Ovary (tissue), 9 donors: ENCODE measurements around the gene TSPAN10. TPM values are rescaled to one million over a fixed set of nuclear protein-coding genes. Genes with fewer than 3 reads are reported as not detected.

Source experiments
- DNase-seq, 5 donors: peaks; one replicate each; pipeline ENCODE4 v3.0.0-alpha.2; 2019 to 2020
- H3K27ac ChIP-seq, 2 donors: fragments of 200-600 bp; one replicate each; pipeline versions ENCODE4 v1.5.1 to v1.8.0; 2019 to 2022
- H3K27me3 ChIP-seq: fragments of 200-600 bp; one replicate; pipeline ENCODE4 v1.8.0; 2022
- H3K36me3 ChIP-seq: fragments of 200-600 bp; sonication (generic); one replicate; pipeline ENCODE4 v1.5.1; 2019
- H3K4me1 ChIP-seq: one replicate; pipeline ENCODE4 v1.8.1; 2013; ENCODE audit warnings: mild to moderate bottlenecking, moderate library complexity; ENCODE audit not compliant: insufficient read depth
- H3K4me3 ChIP-seq: fragments of 200-600 bp; sonication (generic); one replicate; pipeline ENCODE4 v1.5.1; 2017
- H3K9me3 ChIP-seq, 2 donors: fragments of 200-600 bp in 1 of 2; sonication (generic) in 1 of 2; one replicate each; pipeline versions ENCODE4 v1.5.1 to v1.8.1; 2013 to 2019; ENCODE audit warnings: mild to moderate bottlenecking in 1 of 2, moderate library complexity in 1 of 2
- CTCF ChIP-seq, 3 donors: fragments of 450-650 bp in 2 of 3; fragments of 200-600 bp in 1 of 3; IDR thresholded peaks; one replicate each; pipeline versions ENCODE4 v1.5.1 to v1.8.0; 2016 to 2022; ENCODE audit warnings: antibody characterized with exemption in 3 of 3, mild to moderate bottlenecking in 1 of 3
- EP300 ChIP-seq: sonication (generic); formaldehyde crosslinking; IDR thresholded peaks from one replicate; pipeline ENCODE4 v1.6.1; 2017; ENCODE audit warnings: antibody characterized with exemption
- POLR2A ChIP-seq: fragments of 450-650 bp; IDR thresholded peaks from one replicate; pipeline ENCODE4 v1.6.1; 2017; ENCODE audit warnings: antibody characterized with exemption, mild to moderate bottlenecking, moderate library complexity
- WGBS, 3 donors: extraction: QIAGEN DNeasy Blood & Tissue Kit in 1 of 3; methylation state at CpG; one replicate each; pipeline versions ENCODE4 v1.1.5 to v1.1.7; 2013 to 2017; 5-methylcytosine and 5-hydroxymethylcytosine counted together
- intact Hi-C, 4 donors: fragments of 100-400 bp; cut with DNase I; formaldehyde crosslinking; loops; one replicate each; pipeline versions ENCODE4 v1.11.0 to v1.15.1; 2022 to 2023
- polyA plus RNA-seq, 2 donors: library from polyadenylated mRNA; stranded (reverse); fragments of 200-250 nt in 1 of 2; fragments of 350-450 nt in 1 of 2; fragmentation: Illumina TruSeq in 1 of 2; extraction: RNeasy Lipid Tissue Mini Kit (QIAGEN cat#74804) in 1 of 2; gene quantifications; one replicate each; pipeline ENCODE4 v1.2.3, GENCODE V29; 2013 to 2014
- total RNA-seq, 7 donors: library from RNA; depleted of rRNA in 2 of 7; stranded (reverse); fragments of >200 nt in 2 of 7; fragmentation: NEBNext Ultra II Directional in 3 of 7; extraction: Animal tissue kit (Norgen Biotek cat#: 25700) in 3 of 7; gene quantifications; one replicate each; pipeline versions ENCODE4 v1.1.0 to v1.2.4, GENCODE V29; 2016 to 2023
- donor health status: DM: no; HTN: no; CAD: no; lungs with moderate emphysema.
- donor health status: DM: no; HTN: no; CAD: no.
- donor health status: Bipolar disorder and iron deficiency.
- donor health status: DM: yes; HTN: yes; CAD: no.
- donor health status: DM: no; HTN: no; CAD: no.
- donor health status: DM: yes; HTN: yes; CAD: no.

Gene TSPAN10
- total and polyA plus RNA-seq, 9 donors, result 0.68 to 3.3 (median 1.2) TPM

GRCh38 chr17:81685108-81685507 lies 48.1 kb downstream of the TSPAN10 start:
- WGBS, 3 donors, result 60 to 76% (median 66%) methylated on average over 12 of the region's 12 CpGs
- H3K27me3 ChIP-seq, result no peaks in the 10 kb centered on the region
- H3K4me3 ChIP-seq, result peak overlapping the region; percentile 100
- no peak for DNase-seq
- H3K9me3 ChIP-seq, result no peaks in the 10 kb centered on the region
- intact Hi-C loops, result no loop called here
- H3K4me1 ChIP-seq, result peaks cover 10% of the 10 kb centered on the region
- TF ChIP-seq CTCF (IDR thresholded peaks at IDR 0.05), result no peak
- no peak for TF ChIP-seq POLR2A
- no peak for TF ChIP-seq EP300
- H3K36me3 ChIP-seq, result no peaks in the 10 kb centered on the region
- H3K27ac ChIP-seq, result no peak overlapping the region

GRCh38 chr17:81686614-81687013 lies 49.6 kb downstream of the TSPAN10 start:
- WGBS, 3 donors, result 86 to 91% (median 88%) methylated on average over 19 to 20 of the region's 20 CpGs

GRCh38 chr17:81687770-81688541 lies 51.0 kb downstream of the TSPAN10 start:
- intact Hi-C loops, result no loop called here
- no peak for DNase-seq
- Histone ChIP-seq H3K27me3 (no peaks in the 10 kb centered on the region), H3K36me3 (no peaks in the 10 kb centered on the region), H3K9me3 (no peaks in the 10 kb centered on the region), H3K4me3 (no peak overlapping the region), H3K4me1 (peaks cover 8% of the 10 kb centered on the region), H3K27ac (no peak overlapping the region)
- WGBS, 3 donors, result 88 to 90% (median 90%) methylated on average over 39 to 41 of the region's 41 CpGs
- TF ChIP-seq CTCF (IDR thresholded peaks at IDR 0.05) (no peak), POLR2A (no peak), EP300 (no peak)

More at GRCh38 chr17:81686614-81687013, 49.6 kb downstream of the TSPAN10 start:
- DNase-seq, result no peak
- peaks cover 10% of the 10 kb centered on the region for H3K4me1 ChIP-seq
- H3K36me3 ChIP-seq, result no peaks in the 10 kb centered on the region
- H3K27me3 ChIP-seq, result no peaks in the 10 kb centered on the region
- H3K9me3 ChIP-seq, result no peaks in the 10 kb centered on the region
- intact Hi-C loops, result no loop called here
- H3K4me3 ChIP-seq, result no peak overlapping the region
- no peak overlapping the region for H3K27ac ChIP-seq
- TF ChIP-seq POLR2A, result no peak
- TF ChIP-seq CTCF (IDR thresholded peaks at IDR 0.05), result no peak
- TF ChIP-seq EP300, result no peak

- H3K9me3 ChIP-seq, result no peaks in the 10 kb centered on the region
- 80 to 88% (median 83%) methylated on average over 14 of the region's 14 CpGs for WGBS, 3 donors
- no peak overlapping the region for H3K27ac ChIP-seq
- TF ChIP-seq EP300, result no peak
- TF ChIP-seq POLR2A, result no peak
- TF ChIP-seq CTCF (IDR thresholded peaks at IDR 0.05), result no peak
- no peak for DNase-seq
- intact Hi-C loops, result no loop called here
- H3K36me3 ChIP-seq, result no peaks in the 10 kb centered on the region
- H3K4me3 ChIP-seq, result no peak overlapping the region
- H3K27me3 ChIP-seq, result no peaks in the 10 kb centered on the region
- peaks cover 8% of the 10 kb centered on the region for H3K4me1 ChIP-seq
Measured at GRCh38 chr17:81688616-81689015, 51.6 kb downstream of the TSPAN10 start.
